GM12878 (cell line): ENCODE results near the gene CDC25A. TPM values are rescaled to one million over a fixed set of nuclear protein-coding genes. Genes with fewer than 3 reads are reported as not detected.

Experiments used
- ATAC-seq: fragments of 200-7000 bp; cut with Tn5 transposase; 3 replicates; pipeline ENCODE4 v1.9.1; 2020; ENCODE audit warnings: mild to moderate bottlenecking, moderate library complexity
- BruUV-seq: library from RNA; stranded (reverse); fragments of 400-500 nt; replicated peaks from 2 replicates; lab custom pipeline; 2021; lab: Mats Ljungman, UMichigan
- CTCF ChIA-PET: fragments of 300-600 bp; sonication (Branson Sonifier 250); formaldehyde crosslinking; extraction: SDS; loops from one replicate; lab custom pipeline; 2021; ENCODE audit warnings: inconsistent platforms; lab: Yijun Ruan, JAX
- POLR2A ChIA-PET: fragments of 350-600 bp; formaldehyde crosslinking; extraction: SDS; loops from one replicate; lab custom pipeline; 2021; ENCODE audit warnings: inconsistent platforms; lab: Charles Lee
- RAD21 ChIA-PET: fragments of 300-600 bp; sonication (Branson Sonifier 250); formaldehyde crosslinking; loops from one replicate; lab custom pipeline; 2023; ENCODE audit warnings: antibody characterized with exemption; ENCODE audit not compliant: unreplicated experiment; lab: Charles Lee
- SMC1A ChIA-PET: fragments of 300-600 bp; sonication (Branson Sonifier 250); formaldehyde crosslinking; loops from one replicate; lab custom pipeline; 2023; ENCODE audit not compliant: unreplicated experiment, uncharacterized antibody; lab: Charles Lee
- DNase-seq: peaks from one replicate; pipeline ENCODE4 v3.0.0-alpha.2; 2011; ENCODE audit warnings: low read depth, low spot score
- FAIRE-seq: peaks from 3 replicates; lab custom pipeline; 2011; peaks lifted over from hg19 to GRCh38; lab: Jason Lieb, UNC
- H2AFZ ChIP-seq: 2 replicates; pipeline ENCODE4 v1.6.0; 2011; ENCODE audit warnings: low read depth, low read length, control low read depth; ENCODE audit not compliant: control insufficient read depth
- H3K27ac ChIP-seq: 2 replicates; pipeline ENCODE4 v1.5.1; 2011; ENCODE audit warnings: control low read depth; ENCODE audit not compliant: control insufficient read depth, insufficient read depth
- H3K27me3 ChIP-seq, 2 experiments: replicated peaks in 1 of 2; 2 replicates each; pipeline versions ENCODE4 v1.6.0 to v1.6.1; 2011; ENCODE audit warnings: low read length in 1 of 2; ENCODE audit not compliant: control insufficient read depth in 2 of 2, insufficient read depth in 2 of 2
- H3K36me3 ChIP-seq, 2 experiments: 2 replicates each; pipeline ENCODE4 v1.5.1; 2011; ENCODE audit warnings: low read length in 1 of 2; ENCODE audit not compliant: control insufficient read depth in 2 of 2, insufficient read depth in 2 of 2
- H3K4me1 ChIP-seq: 2 replicates; pipeline ENCODE4 v1.6.1; 2011; ENCODE audit warnings: mild to moderate bottlenecking, low read length, moderate library complexity, mixed read lengths; ENCODE audit not compliant: control insufficient read depth, insufficient read depth
- H3K4me2 ChIP-seq: 2 replicates; pipeline ENCODE4 v1.6.0; 2011; ENCODE audit warnings: control low read depth; ENCODE audit not compliant: control insufficient read depth, insufficient read depth
- H3K4me3 ChIP-seq: fragments of 200-600 bp; sonication (generic); 2 replicates; pipeline ENCODE4 v1.5.1; 2016
- H3K79me2 ChIP-seq: 2 replicates; pipeline ENCODE4 v1.6.0; 2011; ENCODE audit warnings: low read length; ENCODE audit not compliant: control insufficient read depth, insufficient read depth
- H3K9ac ChIP-seq: 2 replicates; pipeline ENCODE4 v1.8.0; 2011; ENCODE audit warnings: low read length, control low read depth, mixed read lengths; ENCODE audit not compliant: control insufficient read depth, insufficient read depth
- H3K9me3 ChIP-seq: replicated peaks from 3 replicates; pipeline ENCODE4 v1.5.1; 2011; ENCODE audit warnings: mild to moderate bottlenecking, low read length; ENCODE audit not compliant: control insufficient read depth, insufficient read depth
- H4K20me1 ChIP-seq: 2 replicates; pipeline ENCODE4 v1.6.0; 2011; ENCODE audit not compliant: control insufficient read depth, insufficient read depth
- BACH1 ChIP-seq: fragments of 450-650 bp; IDR thresholded peaks from 2 replicates; pipeline ENCODE4 v1.6.1; 2017; ENCODE audit warnings: mild to moderate bottlenecking, borderline replicate concordance
- E4F1 ChIP-seq: fragments of 450-650 bp; IDR thresholded peaks from 2 replicates; pipeline ENCODE4 v1.6.1; 2018; ENCODE audit warnings: borderline replicate concordance, mild to moderate bottlenecking; ENCODE audit not compliant: partially characterized antibody
- EED ChIP-seq: sonication (generic); IDR thresholded peaks from 2 replicates; pipeline ENCODE4 v1.6.1; 2016; ENCODE audit warnings: antibody characterized with exemption, low read depth
- EP300 ChIP-seq, 2 experiments: fragments of 150-350 bp in 1 of 2; IDR thresholded peaks; 2 replicates each; pipeline ENCODE4 v1.6.1; 2011 to 2012; ENCODE audit warnings: low read depth in 2 of 2, low read length in 2 of 2, borderline replicate concordance in 1 of 2, improper control_type of control experiment in 1 of 2, inconsistent platforms in 1 of 2; ENCODE audit not compliant: control insufficient read depth in 1 of 2
- SREBF1 ChIP-seq: IDR thresholded peaks from 2 replicates; pipeline ENCODE4 v1.6.1; 2012; ENCODE audit warnings: mild to moderate bottlenecking, low read length
- ZNF207 ChIP-seq: fragments of 450-650 bp; IDR thresholded peaks from 2 replicates; pipeline ENCODE4 v1.6.1; 2014; ENCODE audit warnings: antibody characterized with exemption, mild to moderate bottlenecking, borderline replicate concordance
- ZNF384 ChIP-seq: IDR thresholded peaks from 2 replicates; pipeline ENCODE4 v1.6.1; 2012; ENCODE audit warnings: low read depth, mild to moderate bottlenecking, low read length, improper control_type of control experiment, borderline replicate concordance
- ZSCAN29 ChIP-seq: fragments of 450-650 bp; IDR thresholded peaks from 2 replicates; pipeline ENCODE4 v1.6.1; 2017; ENCODE audit warnings: mild to moderate bottlenecking, moderate library complexity
- WGBS: methylation state at CpG from one replicate; pipeline ENCODE4 v1.1.6; 2016; ENCODE audit warnings: low lambda C conversion rate; ENCODE audit not compliant: insufficient replicate concordance, insufficient coverage; ENCODE audit errors: missing lambda C conversion rate; 5-methylcytosine and 5-hydroxymethylcytosine counted together
- in situ Hi-C: fragments of 300-500 bp; cut with MboI; formaldehyde crosslinking; loops from 9 replicates; pipeline ENCODE4 v1.14.3; 2018; ENCODE audit warnings: mixed read lengths
- intact Hi-C: fragments of 100-400 bp; cut with micrococcal nuclease; formaldehyde crosslinking; loops from one replicate; pipeline ENCODE4 v1.14.2; 2022; ENCODE audit not compliant: unreplicated experiment
- polyA plus RNA-seq, 11 experiments: library from polyadenylated mRNA; depleted of rRNA in 4 of 11; unstranded in 6 of 11; stranded (reverse) in 5 of 11; fragments of >200 nt; fragmentation: Nextera tagmentation in 4 of 11; fragmentation: Illumina TruSeq in 1 of 11; extraction: Ambion mirVana in 4 of 11; extraction: Trizol in 1 of 11; gene quantifications; 1 replicate in 1 of 11; 2 replicates in 10 of 11; pipeline versions ENCODE4 v1.2.1 to v1.2.3, GENCODE V29; 2011 to 2016; ENCODE audit warnings: inconsistent platforms in 2 of 11, missing spikeins in 2 of 11, low read depth in 1 of 11
- total RNA-seq, 4 experiments: library from RNA; depleted of rRNA in 3 of 4; stranded (reverse); fragments of >200 nt in 3 of 4; fragmentation: Illumina TruSeq in 1 of 4; extraction: Trizol in 1 of 4; gene quantifications; 2 replicates each; pipeline versions ENCODE4 v1.2.1 to v1.2.3, GENCODE V29; 2013 to 2021

CDC25A gene
- total and polyA plus RNA-seq, 10 of the 15 experiments (the other 5 are each of a cell fraction or from before 2014, with no cell fraction given): 2.9 to 36.6 (median 26.9) TPM

- no peak for TF ChIP-seq BACH1
- TF ChIP-seq EED: no peak
- no peak for TF ChIP-seq ZSCAN29
- no peak for TF ChIP-seq E4F1
- no peak for TF ChIP-seq ZNF207
- no peak for TF ChIP-seq EP300 (IDR thresholded peaks at IDR 0.05; ENCODE audit: borderline replicate concordance in 1 of 2, control insufficient read depth in 1 of 2, low read depth in 2 of 2, low read length in 2 of 2)
- TF ChIP-seq SREBF1: no peak
- no peak for TF ChIP-seq ZNF384
- Histone ChIP-seq H3K4me3 (no peak overlapping the region), H3K79me2 (no peaks in the 10 kb centered on the region), H4K20me1 (no peaks in the 10 kb centered on the region), H3K4me1 (no peaks in the 10 kb centered on the region; the same call in 1 of the 2 replicates), H3K27me3 (no peaks in the 10 kb centered on the region), H2AFZ (no peak overlapping the region), H3K4me2 (no peak overlapping the region), H3K27ac (no peak overlapping the region), H3K36me3 (peaks cover 9 to 15% of the 10 kb centered on the region in 2 experiments), H3K9me3 (no peaks in the 10 kb centered on the region), H3K9ac (no peak overlapping the region)
- no TSS peak for BruUV-seq
- ATAC-seq (no peak), DNase-seq (no peak), FAIRE-seq (no peak)
- ChIA-PET SMC1A (interaction anchor here (0.7 to 1.2 kb wide), 2 partner anchors 16 to 166 kb away, joined by 3 read pairs; no protein-coding TSS in a partner anchor), POLR2A (no interaction called here), CTCF (interaction anchor here (1.0 to 2.6 kb wide), 5 partner anchors 163 to 636 kb away, joined by 4 to 8 read pairs (median 5); no protein-coding TSS in a partner anchor), RAD21 (no interaction called here)
- 3% methylated on average over 2 of the region's 2 CpGs for WGBS
- intact Hi-C loops: loop anchor here (10.0 kb wide), 2 partner anchors 261 to 631 kb away; no protein-coding TSS in a partner anchor
- in situ Hi-C loops: loop anchor here (10.0 kb wide), 1 partner anchor 631 kb away; no protein-coding TSS in a partner anchor
These were observed 32.1 kb downstream of the CDC25A start for GRCh38 chr3:48156163-48156562.
